GM20000 (cell line): ENCODE data around the gene PLEKHM2.
"Not testable (repeated sequence)": the region's sequence is repeated elsewhere in the genome, so short reads cannot be mapped to it uniquely, and the experiment has no call there.

Experiments
- DNase-seq: peaks from one replicate; pipeline ENCODE4 v3.0.0; 2012; ENCODE audit warnings: low spot score
- CTCF ChIP-seq: IDR thresholded peaks from 2 replicates; pipeline ENCODE4 v1.5.1; 2012; ENCODE audit warnings: mild to moderate bottlenecking, control low read depth; ENCODE audit errors: extremely low read depth, missing control alignments

The PLEKHM2 gene

GRCh38 chr1:15650433-15650832 is 33.7 kb upstream of the PLEKHM2 start:
- no peak for TF ChIP-seq CTCF
- no peak for DNase-seq

- DNase-seq = not testable (repeated sequence)
These were observed 32.0 kb upstream of the PLEKHM2 start for GRCh38 chr1:15652130-15652529.

GRCh38 chr1:15654091-15654690 is 29.9 kb upstream of the PLEKHM2 start:
- TF ChIP-seq CTCF = no peak
- DNase-seq = no peak

GRCh38 chr1:15656464-15656863 is 27.7 kb upstream of the PLEKHM2 start:
- no peak for DNase-seq
- TF ChIP-seq CTCF = no peak

- no peak for TF ChIP-seq CTCF
- DNase-seq = no peak
These were observed 27.1 kb upstream of the PLEKHM2 start for GRCh38 chr1:15657021-15657420.

GRCh38 chr1:15660151-15660550 is 24.0 kb upstream of the PLEKHM2 start:
- DNase-seq = no peak
- TF ChIP-seq CTCF = no peak

GRCh38 chr1:15662477-15662876 is 21.6 kb upstream of the PLEKHM2 start:
- DNase-seq = no peak
- TF ChIP-seq CTCF = no peak

- TF ChIP-seq CTCF = no peak
- DNase-seq = no peak
These were observed 20.2 kb upstream of the PLEKHM2 start for GRCh38 chr1:15663925-15664324.
